Adrenal gland (tissue), 5 donors: Measurements from ENCODE around the gene FOXQ1.

Experiments
- POLR2A ChIP-seq, 2 donors: fragments of 450-650 bp; IDR thresholded peaks; one replicate each; pipeline ENCODE4 v1.6.1; 2017; ENCODE audit warnings: antibody characterized with exemption in 2 of 2, mild to moderate bottlenecking in 2 of 2, moderate library complexity in 1 of 2
- TF ChIP-seq, protein P1 (sequence below), 6 experiments: fragments of 450-650 bp in 4 of 6; fragments of 200-600 bp in 2 of 6; sonication (generic) in 1 of 6; IDR thresholded peaks; 1 replicate in 5 of 6; 2 replicates in 1 of 6; pipeline versions ENCODE4 v1.5.1 to v1.8.0; 2016 to 2021; ENCODE audit warnings: antibody characterized with exemption in 6 of 6, mild to moderate bottlenecking in 2 of 6, moderate library complexity in 1 of 6
- donor health status: DM: no; HTN: no; CAD: no.

DNA sequence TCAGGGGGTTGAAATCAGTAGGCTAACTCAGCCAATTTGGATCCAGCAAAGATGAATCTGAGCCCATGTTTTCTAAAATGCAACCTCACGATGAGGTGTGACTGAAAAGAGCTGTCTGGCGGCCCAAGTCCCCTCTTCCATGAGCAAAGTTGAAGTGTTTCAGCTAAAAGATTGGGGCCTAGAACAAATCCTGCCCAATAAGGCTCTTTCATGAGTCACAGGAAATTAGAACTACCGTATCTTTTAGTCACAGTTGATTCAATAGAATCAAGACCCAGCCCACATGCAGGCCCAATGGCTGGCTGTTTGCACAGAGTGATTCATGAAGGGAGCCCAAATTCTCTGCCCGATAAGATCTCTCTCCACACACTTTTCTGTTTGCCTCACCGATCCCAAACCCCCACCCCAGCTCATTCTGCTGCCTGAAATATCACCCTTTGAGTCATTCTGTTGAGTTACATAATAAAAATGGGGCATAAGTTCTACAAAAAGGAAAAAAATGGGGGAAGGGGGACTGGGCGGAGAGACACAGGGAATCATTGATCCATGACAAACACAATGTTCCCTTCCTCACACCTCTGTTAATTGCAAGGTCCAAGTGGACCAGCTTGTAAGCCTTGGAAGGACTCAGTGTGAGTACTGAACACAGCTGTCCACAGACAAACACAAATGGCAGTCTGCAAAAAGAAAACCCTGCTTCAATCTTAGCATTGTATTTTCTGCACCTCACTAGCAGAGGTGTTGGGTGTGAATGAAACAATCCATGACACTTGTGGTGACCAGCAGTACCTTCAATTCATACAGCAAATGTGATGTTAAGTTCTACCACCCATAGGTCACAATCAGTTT is 13.8 kb downstream of the FOXQ1 start:
- TF ChIP-seq, protein P1, sequence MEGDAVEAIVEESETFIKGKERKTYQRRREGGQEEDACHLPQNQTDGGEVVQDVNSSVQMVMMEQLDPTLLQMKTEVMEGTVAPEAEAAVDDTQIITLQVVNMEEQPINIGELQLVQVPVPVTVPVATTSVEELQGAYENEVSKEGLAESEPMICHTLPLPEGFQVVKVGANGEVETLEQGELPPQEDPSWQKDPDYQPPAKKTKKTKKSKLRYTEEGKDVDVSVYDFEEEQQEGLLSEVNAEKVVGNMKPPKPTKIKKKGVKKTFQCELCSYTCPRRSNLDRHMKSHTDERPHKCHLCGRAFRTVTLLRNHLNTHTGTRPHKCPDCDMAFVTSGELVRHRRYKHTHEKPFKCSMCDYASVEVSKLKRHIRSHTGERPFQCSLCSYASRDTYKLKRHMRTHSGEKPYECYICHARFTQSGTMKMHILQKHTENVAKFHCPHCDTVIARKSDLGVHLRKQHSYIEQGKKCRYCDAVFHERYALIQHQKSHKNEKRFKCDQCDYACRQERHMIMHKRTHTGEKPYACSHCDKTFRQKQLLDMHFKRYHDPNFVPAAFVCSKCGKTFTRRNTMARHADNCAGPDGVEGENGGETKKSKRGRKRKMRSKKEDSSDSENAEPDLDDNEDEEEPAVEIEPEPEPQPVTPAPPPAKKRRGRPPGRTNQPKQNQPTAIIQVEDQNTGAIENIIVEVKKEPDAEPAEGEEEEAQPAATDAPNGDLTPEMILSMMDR (IDR thresholded peaks at IDR 0.05), result no peak
- TF ChIP-seq POLR2A (IDR thresholded peaks at IDR 0.05), result no peak
